Keratinocyte (primary cell): Measurements from ENCODE around the gene FAM209B. TPM values are rescaled to one million over a fixed set of nuclear protein-coding genes. Genes with fewer than 3 reads are reported as not detected.

Experiments
- DNase-seq: peaks from one replicate; pipeline ENCODE4 v3.0.0-alpha.2; 2011; ENCODE audit warnings: low read depth, missing footprints, low spot score
- FAIRE-seq: peaks from 2 replicates; lab custom pipeline; 2011; peaks lifted over from hg19 to GRCh38; lab: Jason Lieb, UNC
- H2AFZ ChIP-seq: 2 replicates; pipeline ENCODE4 v1.6.0; 2012; ENCODE audit warnings: low read length, control low read depth, inconsistent platforms; ENCODE audit not compliant: control insufficient read depth
- H3K27ac ChIP-seq: 2 replicates; pipeline ENCODE4 v1.5.1; 2011; ENCODE audit warnings: low read length; ENCODE audit not compliant: control insufficient read depth, insufficient read depth
- H3K27me3 ChIP-seq: 3 replicates; pipeline ENCODE4 v1.6.0; 2011; ENCODE audit warnings: low read length; ENCODE audit not compliant: control insufficient read depth, insufficient read depth; ENCODE audit errors: extremely low read depth
- H3K36me3 ChIP-seq, 2 experiments: 2 replicates in 1 of 2; 3 replicates in 1 of 2; pipeline ENCODE4 v1.5.1; 2011; ENCODE audit warnings: low read length in 2 of 2, mild to moderate bottlenecking in 1 of 2; ENCODE audit not compliant: control insufficient read depth in 2 of 2, insufficient read depth in 2 of 2; ENCODE audit errors: extremely low read depth in 1 of 2
- H3K4me1 ChIP-seq: 3 replicates; pipeline ENCODE4 v1.5.1; 2011; ENCODE audit warnings: low read length; ENCODE audit not compliant: control insufficient read depth, insufficient read depth; ENCODE audit errors: extremely low read depth
- H3K4me2 ChIP-seq: 3 replicates; pipeline ENCODE4 v1.6.0; 2011; ENCODE audit warnings: low read depth, low read length; ENCODE audit not compliant: control insufficient read depth, insufficient read depth; ENCODE audit errors: extremely low read depth
- H3K4me3 ChIP-seq, 3 experiments: fragments of 200-600 bp in 1 of 3; sonication (generic) in 1 of 3; 2 replicates in 2 of 3; 3 replicates in 1 of 3; pipeline ENCODE4 v1.5.1; 2011 to 2016; ENCODE audit warnings: low read length in 3 of 3, mild to moderate bottlenecking in 3 of 3, control low read depth in 2 of 3, inconsistent platforms in 1 of 3, low read depth in 1 of 3, mixed read lengths in 1 of 3, mixed run types in 1 of 3, moderate library complexity in 1 of 3; ENCODE audit not compliant: control insufficient read depth in 2 of 3, insufficient read depth in 2 of 3; ENCODE audit errors: extremely low read depth in 1 of 3
- H3K79me2 ChIP-seq: 2 replicates; pipeline ENCODE4 v1.6.0; 2012; ENCODE audit warnings: low read length; ENCODE audit not compliant: control insufficient read depth, insufficient read depth
- H3K9ac ChIP-seq: 3 replicates; pipeline ENCODE4 v1.6.0; 2011; ENCODE audit warnings: low read length; ENCODE audit not compliant: control insufficient read depth, insufficient read depth; ENCODE audit errors: extremely low read depth
- H3K9me1 ChIP-seq: 3 replicates; pipeline ENCODE4 v1.6.0; 2011; ENCODE audit warnings: low read length; ENCODE audit not compliant: control insufficient read depth, insufficient read depth; ENCODE audit errors: extremely low read depth
- H3K9me3 ChIP-seq: 2 replicates; pipeline ENCODE4 v1.5.1; 2012; ENCODE audit warnings: low read depth, low read length; ENCODE audit not compliant: control insufficient read depth
- H4K20me1 ChIP-seq: 3 replicates; pipeline ENCODE4 v1.6.0; 2011; ENCODE audit warnings: low read length; ENCODE audit not compliant: control insufficient read depth, insufficient read depth; ENCODE audit errors: extremely low read depth
- EZH2 ChIP-seq: IDR thresholded peaks from one replicate; pipeline ENCODE4 v1.6.1; 2012; ENCODE audit warnings: inconsistent platforms, mild to moderate bottlenecking, low read length, moderate library complexity
- dilution Hi-C: fragments of 300-500 bp; cut with MboI; formaldehyde crosslinking; loops from one replicate; pipeline ENCODE4 v1.7.0; 2020; ENCODE audit warnings: low sequenced_read_pairs; ENCODE audit not compliant: extremely low pct_ligation_motif_present
- polyA plus RNA-seq, 5 experiments: library from polyadenylated mRNA; depleted of rRNA in 3 of 5; stranded (reverse) in 3 of 5; stranded (forward) in 1 of 5; unstranded in 1 of 5; fragments of >200 nt; gene quantifications; 1 replicate in 1 of 5; 2 replicates in 3 of 5; 3 replicates in 1 of 5; pipeline versions ENCODE4 v1.2.1 to v1.2.3, GENCODE V29; 2011 to 2012; ENCODE audit warnings: missing spikeins in 2 of 5, low read depth in 1 of 5, low replicate concordance in 1 of 5
- TF ChIP-seq, protein P1 (sequence below), 3 experiments: IDR thresholded peaks in 1 of 3; conservative IDR thresholded peaks in 1 of 3; optimal IDR thresholded peaks in 1 of 3; 2 replicates in 2 of 3; 3 replicates in 1 of 3; pipeline versions ENCODE3 to v1.5.1; 2011; ENCODE audit warnings: low read length in 3 of 3, mild to moderate bottlenecking in 3 of 3, moderate library complexity in 2 of 3, control low read depth in 1 of 3, inconsistent platforms in 1 of 3; ENCODE audit not compliant: insufficient read depth in 2 of 3; ENCODE audit errors: extremely low read depth in 1 of 3

The FAM209B gene
- polyA plus RNA-seq, 1 donor (not counting 4 experiments of a cell fraction or from before 2014, with no cell fraction given): 0.38 TPM

- Histone ChIP-seq H3K4me3 (no peak overlapping the region), H3K9me1 (no peaks in the 10 kb centered on the region), H3K36me3 (no peaks in the 10 kb centered on the region), H3K4me1 (no peaks in the 10 kb centered on the region), H2AFZ (no peak overlapping the region), H3K27ac (no peak overlapping the region), H4K20me1 (no peaks in the 10 kb centered on the region), H3K9ac (no peak overlapping the region), H3K79me2 (no peaks in the 10 kb centered on the region), H3K27me3 (no peaks in the 10 kb centered on the region), H3K4me2 (no peak overlapping the region), H3K9me3 (no peaks in the 10 kb centered on the region)
- dilution Hi-C loops: no loop called here
- DNase-seq (no peak), FAIRE-seq (no peak)
- TF ChIP-seq EZH2: no peak
- TF ChIP-seq, protein P1, sequence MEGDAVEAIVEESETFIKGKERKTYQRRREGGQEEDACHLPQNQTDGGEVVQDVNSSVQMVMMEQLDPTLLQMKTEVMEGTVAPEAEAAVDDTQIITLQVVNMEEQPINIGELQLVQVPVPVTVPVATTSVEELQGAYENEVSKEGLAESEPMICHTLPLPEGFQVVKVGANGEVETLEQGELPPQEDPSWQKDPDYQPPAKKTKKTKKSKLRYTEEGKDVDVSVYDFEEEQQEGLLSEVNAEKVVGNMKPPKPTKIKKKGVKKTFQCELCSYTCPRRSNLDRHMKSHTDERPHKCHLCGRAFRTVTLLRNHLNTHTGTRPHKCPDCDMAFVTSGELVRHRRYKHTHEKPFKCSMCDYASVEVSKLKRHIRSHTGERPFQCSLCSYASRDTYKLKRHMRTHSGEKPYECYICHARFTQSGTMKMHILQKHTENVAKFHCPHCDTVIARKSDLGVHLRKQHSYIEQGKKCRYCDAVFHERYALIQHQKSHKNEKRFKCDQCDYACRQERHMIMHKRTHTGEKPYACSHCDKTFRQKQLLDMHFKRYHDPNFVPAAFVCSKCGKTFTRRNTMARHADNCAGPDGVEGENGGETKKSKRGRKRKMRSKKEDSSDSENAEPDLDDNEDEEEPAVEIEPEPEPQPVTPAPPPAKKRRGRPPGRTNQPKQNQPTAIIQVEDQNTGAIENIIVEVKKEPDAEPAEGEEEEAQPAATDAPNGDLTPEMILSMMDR (optimal IDR thresholded peaks at IDR 0.05 in 1 of 3, IDR thresholded peaks at IDR 0.05 in 1 of 3, conservative IDR thresholded peaks at IDR 0.05 in 1 of 3; ENCODE audit: extremely low read depth in 1 of 3, insufficient read depth in 2 of 3, low read length in 3 of 3): no peak
These were observed 5.5 kb upstream of the FAM209B start for GRCh38 chr20:56527521-56527920.

- TF ChIP-seq EZH2: no peak
- TF ChIP-seq, protein P1 (optimal IDR thresholded peaks at IDR 0.05 in 1 of 3, IDR thresholded peaks at IDR 0.05 in 1 of 3, conservative IDR thresholded peaks at IDR 0.05 in 1 of 3; ENCODE audit: extremely low read depth in 1 of 3, insufficient read depth in 2 of 3, low read length in 3 of 3): no peak
These were observed 5.0 kb downstream of the FAM209B start for GRCh38 chr20:56537997-56538396.

More at GRCh38 chr20:56537997-56538396, 5.0 kb downstream of the FAM209B start:
- H3K9me3 ChIP-seq: no peaks in the 10 kb centered on the region
- DNase-seq (no peak), FAIRE-seq (no peak)
- H3K4me3 ChIP-seq: no peak overlapping the region
- no peak overlapping the region for H2AFZ ChIP-seq
- H3K9ac ChIP-seq: no peak overlapping the region
- dilution Hi-C loops: no loop called here
- H3K36me3 ChIP-seq: no peaks in the 10 kb centered on the region
- no peaks in the 10 kb centered on the region for H4K20me1 ChIP-seq
- H3K27ac ChIP-seq: no peak overlapping the region
- H3K4me2 ChIP-seq: no peak overlapping the region
- no peaks in the 10 kb centered on the region for H3K79me2 ChIP-seq
- H3K9me1 ChIP-seq: no peaks in the 10 kb centered on the region
- no peaks in the 10 kb centered on the region for H3K27me3 ChIP-seq
- no peaks in the 10 kb centered on the region for H3K4me1 ChIP-seq
